Measurements from ENCODE around the gene CAPN5. TPM values are rescaled to one million over a fixed set of nuclear protein-coding genes. Genes with fewer than 3 reads are reported as not detected.

CAPN5 gene
- total and polyA plus RNA-seq, 2 of the 8 experiments (the other 6 are each of a cell fraction or from before 2014, with no cell fraction given): 21.5 to 22.4 TPM

DNA sequence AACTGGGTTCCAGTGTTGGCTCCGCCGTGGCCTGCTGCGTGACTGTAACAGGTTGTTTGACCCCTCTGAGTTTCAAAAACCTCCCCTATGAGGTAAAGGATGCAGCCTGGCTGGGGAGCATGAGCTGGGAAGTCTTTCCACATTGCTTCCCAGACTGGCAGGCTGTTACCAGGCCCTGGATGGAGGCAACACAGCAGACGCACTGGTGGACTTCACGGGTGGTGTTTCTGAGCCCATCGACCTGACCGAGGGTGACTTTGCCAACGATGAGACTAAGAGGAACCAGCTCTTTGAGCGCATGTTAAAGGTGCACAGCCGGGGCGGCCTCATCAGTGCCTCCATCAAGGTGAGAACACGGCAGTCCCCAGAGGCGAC lies 47.3 kb downstream of the CAPN5 start (continued):
- TF ChIP-seq, protein P1, sequence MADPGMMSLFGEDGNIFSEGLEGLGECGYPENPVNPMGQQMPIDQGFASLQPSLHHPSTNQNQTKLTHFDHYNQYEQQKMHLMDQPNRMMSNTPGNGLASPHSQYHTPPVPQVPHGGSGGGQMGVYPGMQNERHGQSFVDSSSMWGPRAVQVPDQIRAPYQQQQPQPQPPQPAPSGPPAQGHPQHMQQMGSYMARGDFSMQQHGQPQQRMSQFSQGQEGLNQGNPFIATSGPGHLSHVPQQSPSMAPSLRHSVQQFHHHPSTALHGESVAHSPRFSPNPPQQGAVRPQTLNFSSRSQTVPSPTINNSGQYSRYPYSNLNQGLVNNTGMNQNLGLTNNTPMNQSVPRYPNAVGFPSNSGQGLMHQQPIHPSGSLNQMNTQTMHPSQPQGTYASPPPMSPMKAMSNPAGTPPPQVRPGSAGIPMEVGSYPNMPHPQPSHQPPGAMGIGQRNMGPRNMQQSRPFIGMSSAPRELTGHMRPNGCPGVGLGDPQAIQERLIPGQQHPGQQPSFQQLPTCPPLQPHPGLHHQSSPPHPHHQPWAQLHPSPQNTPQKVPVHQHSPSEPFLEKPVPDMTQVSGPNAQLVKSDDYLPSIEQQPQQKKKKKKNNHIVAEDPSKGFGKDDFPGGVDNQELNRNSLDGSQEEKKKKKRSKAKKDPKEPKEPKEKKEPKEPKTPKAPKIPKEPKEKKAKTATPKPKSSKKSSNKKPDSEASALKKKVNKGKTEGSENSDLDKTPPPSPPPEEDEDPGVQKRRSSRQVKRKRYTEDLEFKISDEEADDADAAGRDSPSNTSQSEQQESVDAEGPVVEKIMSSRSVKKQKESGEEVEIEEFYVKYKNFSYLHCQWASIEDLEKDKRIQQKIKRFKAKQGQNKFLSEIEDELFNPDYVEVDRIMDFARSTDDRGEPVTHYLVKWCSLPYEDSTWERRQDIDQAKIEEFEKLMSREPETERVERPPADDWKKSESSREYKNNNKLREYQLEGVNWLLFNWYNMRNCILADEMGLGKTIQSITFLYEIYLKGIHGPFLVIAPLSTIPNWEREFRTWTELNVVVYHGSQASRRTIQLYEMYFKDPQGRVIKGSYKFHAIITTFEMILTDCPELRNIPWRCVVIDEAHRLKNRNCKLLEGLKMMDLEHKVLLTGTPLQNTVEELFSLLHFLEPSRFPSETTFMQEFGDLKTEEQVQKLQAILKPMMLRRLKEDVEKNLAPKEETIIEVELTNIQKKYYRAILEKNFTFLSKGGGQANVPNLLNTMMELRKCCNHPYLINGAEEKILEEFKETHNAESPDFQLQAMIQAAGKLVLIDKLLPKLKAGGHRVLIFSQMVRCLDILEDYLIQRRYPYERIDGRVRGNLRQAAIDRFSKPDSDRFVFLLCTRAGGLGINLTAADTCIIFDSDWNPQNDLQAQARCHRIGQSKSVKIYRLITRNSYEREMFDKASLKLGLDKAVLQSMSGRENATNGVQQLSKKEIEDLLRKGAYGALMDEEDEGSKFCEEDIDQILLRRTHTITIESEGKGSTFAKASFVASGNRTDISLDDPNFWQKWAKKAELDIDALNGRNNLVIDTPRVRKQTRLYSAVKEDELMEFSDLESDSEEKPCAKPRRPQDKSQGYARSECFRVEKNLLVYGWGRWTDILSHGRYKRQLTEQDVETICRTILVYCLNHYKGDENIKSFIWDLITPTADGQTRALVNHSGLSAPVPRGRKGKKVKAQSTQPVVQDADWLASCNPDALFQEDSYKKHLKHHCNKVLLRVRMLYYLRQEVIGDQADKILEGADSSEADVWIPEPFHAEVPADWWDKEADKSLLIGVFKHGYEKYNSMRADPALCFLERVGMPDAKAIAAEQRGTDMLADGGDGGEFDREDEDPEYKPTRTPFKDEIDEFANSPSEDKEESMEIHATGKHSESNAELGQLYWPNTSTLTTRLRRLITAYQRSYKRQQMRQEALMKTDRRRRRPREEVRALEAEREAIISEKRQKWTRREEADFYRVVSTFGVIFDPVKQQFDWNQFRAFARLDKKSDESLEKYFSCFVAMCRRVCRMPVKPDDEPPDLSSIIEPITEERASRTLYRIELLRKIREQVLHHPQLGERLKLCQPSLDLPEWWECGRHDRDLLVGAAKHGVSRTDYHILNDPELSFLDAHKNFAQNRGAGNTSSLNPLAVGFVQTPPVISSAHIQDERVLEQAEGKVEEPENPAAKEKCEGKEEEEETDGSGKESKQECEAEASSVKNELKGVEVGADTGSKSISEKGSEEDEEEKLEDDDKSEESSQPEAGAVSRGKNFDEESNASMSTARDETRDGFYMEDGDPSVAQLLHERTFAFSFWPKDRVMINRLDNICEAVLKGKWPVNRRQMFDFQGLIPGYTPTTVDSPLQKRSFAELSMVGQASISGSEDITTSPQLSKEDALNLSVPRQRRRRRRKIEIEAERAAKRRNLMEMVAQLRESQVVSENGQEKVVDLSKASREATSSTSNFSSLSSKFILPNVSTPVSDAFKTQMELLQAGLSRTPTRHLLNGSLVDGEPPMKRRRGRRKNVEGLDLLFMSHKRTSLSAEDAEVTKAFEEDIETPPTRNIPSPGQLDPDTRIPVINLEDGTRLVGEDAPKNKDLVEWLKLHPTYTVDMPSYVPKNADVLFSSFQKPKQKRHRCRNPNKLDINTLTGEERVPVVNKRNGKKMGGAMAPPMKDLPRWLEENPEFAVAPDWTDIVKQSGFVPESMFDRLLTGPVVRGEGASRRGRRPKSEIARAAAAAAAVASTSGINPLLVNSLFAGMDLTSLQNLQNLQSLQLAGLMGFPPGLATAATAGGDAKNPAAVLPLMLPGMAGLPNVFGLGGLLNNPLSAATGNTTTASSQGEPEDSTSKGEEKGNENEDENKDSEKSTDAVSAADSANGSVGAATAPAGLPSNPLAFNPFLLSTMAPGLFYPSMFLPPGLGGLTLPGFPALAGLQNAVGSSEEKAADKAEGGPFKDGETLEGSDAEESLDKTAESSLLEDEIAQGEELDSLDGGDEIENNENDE (IDR thresholded peaks at IDR 0.05; ENCODE audit: insufficient replicate concordance, low read length): no peak
- TF ChIP-seq SP4 (IDR thresholded peaks at IDR 0.05; ENCODE audit: low read length) (no peak), CHD1 (IDR thresholded peaks at IDR 0.05; ENCODE audit: low read depth, low read length) (no peak), TBP (IDR thresholded peaks at IDR 0.05; ENCODE audit: low read depth, low read length) (no peak), CHD2 (IDR thresholded peaks at IDR 0.05; ENCODE audit: low read length) (no peak), JUN (IDR thresholded peaks at IDR 0.05; ENCODE audit: low read depth, low read length) (no peak), RXRA (IDR thresholded peaks at IDR 0.05; ENCODE audit: insufficient read depth, low read depth, low read length) (no peak), SIX5 (IDR thresholded peaks at IDR 0.05; ENCODE audit: low read depth, low read length) (no peak)
